ENCODE results near the gene PHIP. TPM values are rescaled to one million over a fixed set of nuclear protein-coding genes. Genes with fewer than 3 reads are reported as not detected.

Gene PHIP
- total and polyA plus RNA-seq, 2 of the 8 experiments (the other 6 are each of a cell fraction or from before 2014, with no cell fraction given) = 7.3 to 56.2 TPM

- POLR2A ChIA-PET (ENCODE audit: partially characterized antibody) = no interaction called here
- H2AK5ac ChIP-seq (ENCODE audit: low read depth, low read length) = no peak overlapping the region
- no peak for FAIRE-seq
- H3K4me3 ChIP-seq (ENCODE audit: extremely low read depth in 1 of 4, insufficient read depth in 2 of 4, low read depth in 3 of 4, low read length in 4 of 4) = no peak overlapping the region
- H3K4me2 ChIP-seq (ENCODE audit: insufficient read depth in 1 of 2, low read depth in 2 of 2, low read length in 2 of 2) = no peak overlapping the region
- H4K91ac ChIP-seq (replicated peaks; ENCODE audit: insufficient read length, low read length) = no peak overlapping the region
- H3K14ac ChIP-seq (ENCODE audit: insufficient read length) = no peak overlapping the region
- CTCF ChIA-PET (ENCODE audit: partially characterized antibody) = no interaction called here
- H3K9me3 ChIP-seq (ENCODE audit: insufficient read depth in 2 of 2, low read depth in 1 of 2, low read length in 1 of 2) = peaks cover 0 to 1% of the 10 kb centered on the region in 2 experiments; a peak in 1 of 4 replicates
- H4K5ac ChIP-seq (ENCODE audit: insufficient read length, low read depth, low read length) = no peak overlapping the region
- H3K23me2 ChIP-seq (ENCODE audit: low read depth, low read length) = no peaks in the 10 kb centered on the region
- H2BK15ac ChIP-seq (ENCODE audit: low read length) = no peak overlapping the region
- peaks cover 2 to 86% (median 39%) of the 10 kb centered on the region in 4 experiments for H3K36me3 ChIP-seq (ENCODE audit: control insufficient read depth in 2 of 4, insufficient read depth in 4 of 4, low read length in 3 of 4)
- no peaks in the 10 kb centered on the region for H3K27me3 ChIP-seq (replicated peaks in 1 of 4; ENCODE audit: control insufficient read depth in 3 of 4, extremely low read depth in 1 of 4, insufficient read depth in 3 of 4, low read length in 3 of 4)
- no peak overlapping the region for H2BK20ac ChIP-seq (ENCODE audit: low read length)
- H3K79me1 ChIP-seq (ENCODE audit: low read depth, low read length) = no peaks in the 10 kb centered on the region
- TF ChIP-seq USF2 (IDR thresholded peaks at IDR 0.05; ENCODE audit: low read length) (no peak), CEBPB (IDR thresholded peaks at IDR 0.05; ENCODE audit: low read depth, low read length) (peak; percentile 49; the same call in 1 of the 2 replicates)
- no peak overlapping the region for H3K9ac ChIP-seq (replicated peaks in 1 of 4; ENCODE audit: extremely low read depth in 1 of 4, low read depth in 3 of 4, low read length in 3 of 4)
- no peak overlapping the region for H2BK5ac ChIP-seq (ENCODE audit: low read depth, low read length)
- H3K27ac ChIP-seq (ENCODE audit: low read depth, low read length) = no peak overlapping the region
- H3K4ac ChIP-seq (replicated peaks; ENCODE audit: insufficient read length, low read depth, low read length) = no peak overlapping the region
- H3K23ac ChIP-seq (ENCODE audit: insufficient read length) = no peak overlapping the region
- no peak overlapping the region for H3K56ac ChIP-seq (replicated peaks; ENCODE audit: insufficient read length, low read depth, low read length)
- no peak overlapping the region for H4K8ac ChIP-seq (ENCODE audit: extremely low read depth, insufficient read depth, low read length)
- WGBS, 2 experiments (ENCODE audit: extremely low coverage in 1 of 2, insufficient coverage in 1 of 2, insufficient read length in 1 of 2, insufficient replicate concordance in 2 of 2, low coverage in 1 of 2, low lambda C conversion rate in 2 of 2, missing lambda C conversion rate in 1 of 2) = 99% methylated on average over 4 of the region's 4 CpGs; no CpG with 5 or more reads in 1 of the 2 experiments
- no peak overlapping the region for H2AFZ ChIP-seq (ENCODE audit: low read length)
- no peak overlapping the region for H2BK12ac ChIP-seq (ENCODE audit: low read depth, low read length)
- H3K18ac ChIP-seq (ENCODE audit: extremely low read depth, low read length) = no peak overlapping the region
- no peak overlapping the region for H2BK120ac ChIP-seq (replicated peaks; ENCODE audit: low read depth, low read length)
- peaks cover 0 to under 1% of the 10 kb centered on the region in 2 experiments for H4K20me1 ChIP-seq (replicated peaks in 1 of 2; ENCODE audit: control insufficient read depth in 1 of 2, insufficient read depth in 2 of 2, low read length in 2 of 2)
- H3K79me2 ChIP-seq (ENCODE audit: control insufficient read depth in 1 of 2, insufficient read depth in 2 of 2, low read length in 2 of 2) = no peaks in the 10 kb centered on the region
- H3K4me1 ChIP-seq (replicated peaks in 1 of 4; ENCODE audit: control insufficient read depth in 3 of 4, insufficient read depth in 4 of 4, low read length in 3 of 4) = peaks cover 0 to 4% (median 0%) of the 10 kb centered on the region in 4 experiments; a peak in 1 of 7 replicates
- DNase-seq (ENCODE audit: low read depth in 1 of 2, low spot score in 2 of 2) = no peak
Measured at GRCh38 chr6:78954740-78955139, 123.3 kb downstream of the PHIP start.

Data from H1 (cell line).